Stomach (tissue), 9 donors: ENCODE measurements around the gene CDHR3. TPM values are rescaled to one million over a fixed set of nuclear protein-coding genes. Genes with fewer than 3 reads are reported as not detected.

Experiments
- DNase-seq, 2 donors: peaks; one replicate each; pipeline versions ENCODE4 v3.0.0 to v3.0.0-alpha.2; 2013 to 2019
- H3K27ac ChIP-seq, 5 donors: fragments of 200-600 bp in 4 of 5; sonication (generic) in 4 of 5; one replicate each; pipeline ENCODE4 v1.5.1; 2013 to 2019; ENCODE audit warnings: mild to moderate bottlenecking in 1 of 5, moderate library complexity in 1 of 5
- H3K27me3 ChIP-seq, 3 donors: fragments of 200-600 bp; sonication (generic); one replicate each; pipeline ENCODE4 v1.5.1; 2017 to 2019; ENCODE audit warnings: mixed run types in 1 of 3
- H3K36me3 ChIP-seq, 4 donors: fragments of 200-600 bp; sonication (generic); 1 replicate in 3 of 4; 2 replicates in 1 of 4; pipeline ENCODE4 v1.5.1; 2016 to 2019
- H3K4me1 ChIP-seq, 4 donors: fragments of 200-600 bp; sonication (generic); one replicate each; pipeline ENCODE4 v1.5.1; 2016 to 2019
- H3K4me3 ChIP-seq, 4 donors: fragments of 200-600 bp; sonication (generic) in 3 of 4; one replicate each; pipeline ENCODE4 v1.5.1; 2016 to 2019; ENCODE audit warnings: mild to moderate bottlenecking in 1 of 4
- H3K9me3 ChIP-seq, 4 donors: fragments of 200-600 bp; sonication (generic); one replicate each; pipeline ENCODE4 v1.5.1; 2016 to 2019
- EP300 ChIP-seq: sonication (generic); formaldehyde crosslinking; IDR thresholded peaks from one replicate; pipeline ENCODE4 v1.6.1; 2017; ENCODE audit warnings: antibody characterized with exemption
- POLR2A ChIP-seq, 4 donors: fragments of 450-650 bp; IDR thresholded peaks; one replicate each; pipeline ENCODE4 v1.6.1; 2016; ENCODE audit warnings: antibody characterized with exemption in 4 of 4, control low read depth in 2 of 4, mild to moderate bottlenecking in 1 of 4, moderate library complexity in 1 of 4
- POLR2AphosphoS5 ChIP-seq, 3 donors: sonication (generic); formaldehyde crosslinking; IDR thresholded peaks; one replicate each; pipeline ENCODE4 v1.6.1; 2016; ENCODE audit warnings: antibody characterized with exemption in 3 of 3
- WGBS, 5 donors: extraction: QIAGEN DNeasy Blood & Tissue Kit in 3 of 5; methylation state at CpG; one replicate each; pipeline versions ENCODE4 v1.1.5 to v1.1.7; 2013 to 2018; 5-methylcytosine and 5-hydroxymethylcytosine counted together
- intact Hi-C: fragments of 100-400 bp; cut with DNase I; formaldehyde crosslinking; loops from one replicate; pipeline ENCODE4 v1.15.1; 2023; ENCODE audit warnings: low total_unique reads
- polyA plus RNA-seq, 3 donors: library from polyadenylated mRNA; stranded (reverse); fragments of 200-250 nt; gene quantifications; one replicate each; pipeline ENCODE4 v1.2.3, GENCODE V29; 2013
- total RNA-seq, 5 donors: library from RNA; depleted of rRNA; stranded (reverse); fragments of >200 nt; gene quantifications; one replicate each; pipeline versions ENCODE4 v1.1.0 to v1.2.3, GENCODE V29; 2014 to 2016
- TF ChIP-seq, protein P1 (sequence below), 7 experiments: fragments of 450-650 bp in 4 of 7; fragments of 200-600 bp in 3 of 7; sonication (generic) in 3 of 7; IDR thresholded peaks; one replicate each; pipeline ENCODE4 v1.5.1; 2016 to 2019; ENCODE audit warnings: antibody characterized with exemption in 7 of 7, control low read depth in 2 of 7, mild to moderate bottlenecking in 1 of 7
- donor health status: healthy with polysubstance abuse.
- donor health status: Bipolar disorder and iron deficiency.
- donor health status: healthy.

The CDHR3 gene
- total and polyA plus RNA-seq, 8 donors, result 1.2 to 62.5 (median 10.6) TPM

- Histone ChIP-seq H3K27ac (no peak overlapping the region), H3K4me1 (no peaks in the 10 kb centered on the region), H3K27me3 (no peaks in the 10 kb centered on the region), H3K9me3 (no peaks in the 10 kb centered on the region), H3K4me3 (no peak overlapping the region), H3K36me3 (no peaks in the 10 kb centered on the region)
- WGBS, 5 donors, result 73 to 86% (median 74%) methylated on average over 5 to 6 of the region's 6 CpGs
- intact Hi-C loops, result no loop called here
- no peak for DNase-seq
- no peak for TF ChIP-seq POLR2AphosphoS5 (IDR thresholded peaks at IDR 0.05)
- TF ChIP-seq, protein P1, sequence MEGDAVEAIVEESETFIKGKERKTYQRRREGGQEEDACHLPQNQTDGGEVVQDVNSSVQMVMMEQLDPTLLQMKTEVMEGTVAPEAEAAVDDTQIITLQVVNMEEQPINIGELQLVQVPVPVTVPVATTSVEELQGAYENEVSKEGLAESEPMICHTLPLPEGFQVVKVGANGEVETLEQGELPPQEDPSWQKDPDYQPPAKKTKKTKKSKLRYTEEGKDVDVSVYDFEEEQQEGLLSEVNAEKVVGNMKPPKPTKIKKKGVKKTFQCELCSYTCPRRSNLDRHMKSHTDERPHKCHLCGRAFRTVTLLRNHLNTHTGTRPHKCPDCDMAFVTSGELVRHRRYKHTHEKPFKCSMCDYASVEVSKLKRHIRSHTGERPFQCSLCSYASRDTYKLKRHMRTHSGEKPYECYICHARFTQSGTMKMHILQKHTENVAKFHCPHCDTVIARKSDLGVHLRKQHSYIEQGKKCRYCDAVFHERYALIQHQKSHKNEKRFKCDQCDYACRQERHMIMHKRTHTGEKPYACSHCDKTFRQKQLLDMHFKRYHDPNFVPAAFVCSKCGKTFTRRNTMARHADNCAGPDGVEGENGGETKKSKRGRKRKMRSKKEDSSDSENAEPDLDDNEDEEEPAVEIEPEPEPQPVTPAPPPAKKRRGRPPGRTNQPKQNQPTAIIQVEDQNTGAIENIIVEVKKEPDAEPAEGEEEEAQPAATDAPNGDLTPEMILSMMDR (IDR thresholded peaks at IDR 0.05), result no peak
- no peak for TF ChIP-seq EP300
- TF ChIP-seq POLR2A (IDR thresholded peaks at IDR 0.05), result no peak
These were observed 60.6 kb downstream of the CDHR3 start for GRCh38 chr7:106023369-106024322.

- Histone ChIP-seq H3K4me3 (no peak overlapping the region), H3K4me1 (peaks cover 0 to 4% (median 0%) of the 10 kb centered on the region in 4 donors), H3K36me3 (no peaks in the 10 kb centered on the region), H3K27ac (no peak overlapping the region), H3K9me3 (no peaks in the 10 kb centered on the region), H3K27me3 (no peaks in the 10 kb centered on the region)
- DNase-seq, result no peak
- intact Hi-C loops, result no loop called here
- no peak for TF ChIP-seq EP300
- no peak for TF ChIP-seq POLR2A (IDR thresholded peaks at IDR 0.05)
- TF ChIP-seq, protein P1 (IDR thresholded peaks at IDR 0.05), result no peak
- TF ChIP-seq POLR2AphosphoS5 (IDR thresholded peaks at IDR 0.05), result no peak
- 66 to 87% (median 82%) methylated on average over 2 of the region's 2 CpGs for WGBS, 5 donors
These were observed 63.0 kb downstream of the CDHR3 start for GRCh38 chr7:106026101-106026500.

- Histone ChIP-seq H3K4me3 (no peak overlapping the region), H3K36me3 (no peaks in the 10 kb centered on the region), H3K27ac (no peak overlapping the region), H3K9me3 (peaks cover 0 to 5% (median 0%) of the 10 kb centered on the region in 4 donors), H3K27me3 (no peaks in the 10 kb centered on the region), H3K4me1 (peaks cover 0 to 13% (median 2%) of the 10 kb centered on the region in 4 donors)
- DNase-seq, result no peak
- TF ChIP-seq POLR2A (IDR thresholded peaks at IDR 0.05), result no peak
- no peak for TF ChIP-seq EP300
- no peak for TF ChIP-seq POLR2AphosphoS5 (IDR thresholded peaks at IDR 0.05)
- TF ChIP-seq, protein P1 (IDR thresholded peaks at IDR 0.05), result no peak
- 35 to 76% (median 64%) methylated on average over 1 of the region's 1 CpG for WGBS, 5 donors
- intact Hi-C loops, result no loop called here
These were observed 66.4 kb downstream of the CDHR3 start for GRCh38 chr7:106029451-106029850.

GRCh38 chr7:106029941-106030340, 66.9 kb downstream of the CDHR3 start:
- Histone ChIP-seq H3K9me3 (peaks cover 0 to 5% (median 0%) of the 10 kb centered on the region in 4 donors), H3K4me3 (no peak overlapping the region), H3K27me3 (no peaks in the 10 kb centered on the region), H3K36me3 (no peaks in the 10 kb centered on the region), H3K27ac (no peak overlapping the region), H3K4me1 (peaks cover 0 to 13% (median 2%) of the 10 kb centered on the region in 4 donors)
- intact Hi-C loops, result no loop called here
- TF ChIP-seq EP300 (no peak), POLR2A (IDR thresholded peaks at IDR 0.05) (no peak), POLR2AphosphoS5 (IDR thresholded peaks at IDR 0.05) (no peak)
- TF ChIP-seq, protein P1 (IDR thresholded peaks at IDR 0.05), result no peak
- DNase-seq, result no peak
- 85 to 98% (median 97%) methylated on average over 2 of the region's 2 CpGs for WGBS, 5 donors
